Astrocyte (in vitro differentiated cells and primary cell): Measurements from ENCODE around the gene B3GNT7. TPM values are rescaled to one million over a fixed set of nuclear protein-coding genes. Genes with fewer than 3 reads are reported as not detected.

Experiments
- DNase-seq: peaks from one replicate; pipeline ENCODE4 v3.0.0-alpha.2; 2010; ENCODE audit warnings: low read depth
- FAIRE-seq: peaks from 2 replicates; lab custom pipeline; 2011; peaks lifted over from hg19 to GRCh38; lab: Jason Lieb, UNC
- H2AFZ ChIP-seq: 2 replicates; pipeline ENCODE4 v1.6.0; 2012; ENCODE audit warnings: low read depth, low read length, inconsistent platforms
- H3K27ac ChIP-seq: 2 replicates; pipeline ENCODE4 v1.5.1; 2011; ENCODE audit warnings: low read depth, low read length, inconsistent platforms
- H3K27me3 ChIP-seq: 2 replicates; pipeline ENCODE4 v1.6.0; 2011; ENCODE audit warnings: low read length, inconsistent platforms; ENCODE audit not compliant: insufficient read depth
- H3K36me3 ChIP-seq: 2 replicates; pipeline ENCODE4 v1.5.1; 2011; ENCODE audit warnings: low read length, inconsistent platforms; ENCODE audit not compliant: insufficient read depth
- H3K4me1 ChIP-seq: 2 replicates; pipeline ENCODE4 v1.5.1; 2011; ENCODE audit warnings: low read length, inconsistent platforms; ENCODE audit not compliant: insufficient read depth
- H3K4me2 ChIP-seq: 2 replicates; pipeline ENCODE4 v1.6.0; 2012; ENCODE audit warnings: low read length, inconsistent platforms
- H3K4me3 ChIP-seq: 2 replicates; pipeline ENCODE4 v1.5.1; 2011; ENCODE audit warnings: low read depth, mild to moderate bottlenecking, low read length, inconsistent platforms; ENCODE audit not compliant: insufficient read depth
- H3K79me2 ChIP-seq: 2 replicates; pipeline ENCODE4 v1.6.0; 2012; ENCODE audit warnings: mild to moderate bottlenecking, low read length, inconsistent platforms; ENCODE audit not compliant: insufficient read depth
- H3K9ac ChIP-seq: 2 replicates; pipeline ENCODE4 v1.6.0; 2012; ENCODE audit warnings: mild to moderate bottlenecking, low read length, inconsistent platforms
- H3K9me3 ChIP-seq: 2 replicates; pipeline ENCODE4 v1.5.1; 2012; ENCODE audit warnings: low read depth, mild to moderate bottlenecking, low read length, inconsistent platforms; ENCODE audit not compliant: insufficient read depth
- H4K20me1 ChIP-seq: 2 replicates; pipeline ENCODE4 v1.6.0; 2012; ENCODE audit warnings: low read length, inconsistent platforms; ENCODE audit not compliant: insufficient read depth
- H3K27ac Mint-ChIP-seq: one replicate; pipeline ENCODE4 v1.8.0; 2021; ENCODE audit warnings: mild to moderate bottlenecking, mixed read lengths; ENCODE audit not compliant: unreplicated experiment
- H3K27me3 Mint-ChIP-seq: one replicate; pipeline ENCODE4 v1.8.0; 2021; ENCODE audit warnings: low read depth, mixed read lengths; ENCODE audit not compliant: unreplicated experiment
- H3K36me3 Mint-ChIP-seq: one replicate; pipeline ENCODE4 v1.8.0; 2021; ENCODE audit warnings: low read depth, mixed read lengths; ENCODE audit not compliant: unreplicated experiment
- H3K4me1 Mint-ChIP-seq: one replicate; pipeline ENCODE4 v1.8.0; 2021; ENCODE audit warnings: low read depth, mixed read lengths; ENCODE audit not compliant: unreplicated experiment
- H3K4me3 Mint-ChIP-seq: one replicate; pipeline ENCODE4 v1.8.0; 2021; ENCODE audit warnings: mild to moderate bottlenecking, moderate library complexity, mixed read lengths; ENCODE audit not compliant: unreplicated experiment
- H3K9me3 Mint-ChIP-seq: one replicate; pipeline ENCODE4 v1.8.0; 2021; ENCODE audit warnings: mild to moderate bottlenecking, mixed read lengths; ENCODE audit not compliant: unreplicated experiment
- CTCF ChIP-seq: IDR thresholded peaks from 2 replicates; pipeline ENCODE4 v1.5.1; 2011; ENCODE audit warnings: low read depth, mild to moderate bottlenecking, inconsistent platforms, low read length, moderate library complexity; ENCODE audit not compliant: insufficient read depth
- EZH2 ChIP-seq: IDR thresholded peaks from 2 replicates; pipeline ENCODE4 v1.6.1; 2012; ENCODE audit warnings: mild to moderate bottlenecking, low read length, inconsistent platforms; ENCODE audit not compliant: insufficient read depth
- total RNA-seq: library from RNA; stranded (reverse); gene quantifications from 2 replicates; pipeline ENCODE4 v1.2.1, GENCODE V29; 2021

The B3GNT7 gene
- total RNA-seq, 1 donor from 2014 or later: 1.7 TPM

GRCh38 chr2:231376857-231377256, 18.7 kb upstream of the B3GNT7 start:
- Histone ChIP-seq H3K9me3 (no peaks in the 10 kb centered on the region), H3K79me2 (no peaks in the 10 kb centered on the region), H3K4me3 (no peak overlapping the region), H3K9ac (no peak overlapping the region), H3K27me3 (no peaks in the 10 kb centered on the region), H2AFZ (no peak overlapping the region), H3K27ac (no peak overlapping the region), H3K4me2 (no peak overlapping the region), H3K36me3 (no peaks in the 10 kb centered on the region), H4K20me1 (no peaks in the 10 kb centered on the region), H3K4me1 (peaks cover 4% of the 10 kb centered on the region)
- TF ChIP-seq CTCF: no peak
- no peak for TF ChIP-seq EZH2
- H3K9me3 Mint-ChIP-seq: no peaks in the 10 kb centered on the region
- FAIRE-seq (no peak), DNase-seq (no peak)
- H3K27ac Mint-ChIP-seq: no peak overlapping the region
- H3K4me3 Mint-ChIP-seq: no peak overlapping the region
- H3K36me3 Mint-ChIP-seq: peaks cover 4% of the 10 kb centered on the region
- peaks cover 22% of the 10 kb centered on the region for H3K27me3 Mint-ChIP-seq
- peaks cover 12% of the 10 kb centered on the region for H3K4me1 Mint-ChIP-seq

GRCh38 chr2:231378026-231378722, 17.3 kb upstream of the B3GNT7 start:
- Histone ChIP-seq H3K79me2 (no peaks in the 10 kb centered on the region), H4K20me1 (no peaks in the 10 kb centered on the region), H3K9me3 (no peaks in the 10 kb centered on the region), H2AFZ (no peak overlapping the region), H3K4me2 (no peak overlapping the region), H3K9ac (no peak overlapping the region), H3K27ac (no peak overlapping the region), H3K36me3 (no peaks in the 10 kb centered on the region), H3K4me3 (no peak overlapping the region), H3K4me1 (peaks cover 4% of the 10 kb centered on the region), H3K27me3 (no peaks in the 10 kb centered on the region)
- Mint-ChIP-seq H3K4me3 (no peak overlapping the region), H3K4me1 (peaks cover 9% of the 10 kb centered on the region), H3K36me3 (peaks cover 3% of the 10 kb centered on the region), H3K9me3 (no peaks in the 10 kb centered on the region), H3K27ac (no peak overlapping the region), H3K27me3 (peaks cover 22% of the 10 kb centered on the region)
- FAIRE-seq: no peak
- no peak for TF ChIP-seq EZH2
- TF ChIP-seq CTCF: no peak
- DNase-seq: no peak
